SK-N-SH treated with all-trans-retinoic acid at 6 μM for 48 hours (cell line): ENCODE data around the gene ARID3A.
"Not testable (repeated sequence)": the region's sequence is repeated elsewhere in the genome, so short reads cannot be mapped to it uniquely, and the experiment has no call there.

Source experiments
- ATAC-seq: fragments of 200-7000 bp; cut with Tn5 transposase; 3 replicates; pipeline ENCODE4 v1.9.1; 2020; ENCODE audit warnings: mild to moderate bottlenecking, moderate library complexity
- ARNTL ChIP-seq: fragments of 450-650 bp; formaldehyde crosslinking; IDR thresholded peaks from 2 replicates; pipeline ENCODE4 v1.5.0; 2020; ENCODE audit warnings: low read depth, mild to moderate bottlenecking, moderate library complexity, borderline replicate concordance
- BACH2 ChIP-seq: fragments of 250-450 bp; sonication (Bioruptor Pico); IDR thresholded peaks from 2 replicates; pipeline ENCODE4 v1.9.0; 2021; ENCODE audit warnings: mild to moderate bottlenecking, borderline replicate concordance
- CREB5 ChIP-seq: fragments of 250-450 bp; sonication (Bioruptor Pico); IDR thresholded peaks from 2 replicates; pipeline ENCODE4 v1.5.1; 2020; ENCODE audit warnings: low read depth, mild to moderate bottlenecking, moderate library complexity
- CSDC2 ChIP-seq: fragments of 250-450 bp; sonication (Bioruptor Pico); IDR thresholded peaks from 2 replicates; pipeline ENCODE4 v1.5.0; 2020; ENCODE audit warnings: mild to moderate bottlenecking, moderate library complexity
- ESRRG ChIP-seq: fragments of 250-450 bp; sonication (Bioruptor Pico); IDR thresholded peaks from 2 replicates; pipeline ENCODE4 v1.6.1; 2021; ENCODE audit warnings: mild to moderate bottlenecking
- GLIS3 ChIP-seq: fragments of 250-450 bp; sonication (Bioruptor Pico); IDR thresholded peaks from 2 replicates; pipeline ENCODE4 v1.5.0; 2020; ENCODE audit warnings: mild to moderate bottlenecking, moderate library complexity
- ISL1 ChIP-seq: fragments of 250-450 bp; sonication (Bioruptor Pico); IDR thresholded peaks from 2 replicates; pipeline ENCODE4 v2.1.2; 2022; ENCODE audit warnings: mild to moderate bottlenecking, moderate library complexity
- OSR1 ChIP-seq: fragments of 250-450 bp; sonication (Bioruptor Pico); IDR thresholded peaks from 2 replicates; pipeline ENCODE4 v1.8.0; 2022; ENCODE audit warnings: moderate library complexity, mild to moderate bottlenecking, inconsistent platforms
- PPARA ChIP-seq: fragments of 250-450 bp; sonication (Bioruptor Pico); IDR thresholded peaks from 2 replicates; pipeline ENCODE4 v1.5.0; 2020; ENCODE audit warnings: mild to moderate bottlenecking, borderline replicate concordance
- RARB ChIP-seq: fragments of 250-450 bp; sonication (Bioruptor Pico); IDR thresholded peaks from 2 replicates; pipeline ENCODE4 v1.8.0; 2021; ENCODE audit warnings: mild to moderate bottlenecking, moderate library complexity
- SNAI2 ChIP-seq: fragments of 250-450 bp; sonication (Bioruptor Pico); IDR thresholded peaks from 2 replicates; pipeline ENCODE4 v1.5.0; 2020; ENCODE audit warnings: mild to moderate bottlenecking, moderate library complexity
- TCF4 ChIP-seq: fragments of 250-450 bp; sonication (Bioruptor Pico); IDR thresholded peaks from 2 replicates; pipeline ENCODE4 v1.8.0; 2021; ENCODE audit warnings: mild to moderate bottlenecking, moderate library complexity, borderline replicate concordance
- TOX ChIP-seq: fragments of 250-450 bp; sonication (Bioruptor Pico); IDR thresholded peaks from 2 replicates; pipeline ENCODE4 v1.8.0; 2021; ENCODE audit warnings: mild to moderate bottlenecking, moderate library complexity, borderline replicate concordance
- ZC3H10 ChIP-seq: fragments of 250-450 bp; sonication (Bioruptor Pico); IDR thresholded peaks from 2 replicates; pipeline ENCODE4 v1.5.1; 2021; ENCODE audit warnings: mild to moderate bottlenecking, moderate library complexity
- ZFP3 ChIP-seq: fragments of 250-450 bp; sonication (Bioruptor Pico); IDR thresholded peaks from 2 replicates; pipeline ENCODE4 v1.5.0; 2020; ENCODE audit warnings: mild to moderate bottlenecking, moderate library complexity
- ZFP30 ChIP-seq: fragments of 450-650 bp; formaldehyde crosslinking; IDR thresholded peaks from 2 replicates; pipeline ENCODE4 v1.5.0; 2022; ENCODE audit warnings: mild to moderate bottlenecking, moderate library complexity
- ZNF565 ChIP-seq: fragments of 450-650 bp; formaldehyde crosslinking; conservative IDR thresholded peaks from 2 replicates; pipeline ENCODE4 v1.5.0; 2020; ENCODE audit warnings: low read depth, mild to moderate bottlenecking, moderate library complexity
- ZNF70 ChIP-seq: fragments of 450-650 bp; formaldehyde crosslinking; IDR thresholded peaks from 2 replicates; pipeline ENCODE4 v1.5.0; 2020; ENCODE audit warnings: mild to moderate bottlenecking, moderate library complexity
- TF ChIP-seq, protein P1 (sequence below): fragments of 250-450 bp; sonication (Bioruptor Pico); IDR thresholded peaks from 2 replicates; pipeline ENCODE4 v1.5.1; 2021; ENCODE audit warnings: mild to moderate bottlenecking, moderate library complexity
- TF ChIP-seq, protein P2 (sequence below): fragments of 250-450 bp; sonication (Bioruptor Pico); IDR thresholded peaks from 2 replicates; pipeline ENCODE4 v1.8.0; 2020; ENCODE audit warnings: mild to moderate bottlenecking, moderate library complexity, borderline replicate concordance
- TF ChIP-seq, protein P3 (sequence below): fragments of 250-450 bp; sonication (Bioruptor Pico); IDR thresholded peaks from 2 replicates; pipeline ENCODE4 v1.5.0; 2020; ENCODE audit warnings: mild to moderate bottlenecking, moderate library complexity

The ARID3A gene

DNA sequence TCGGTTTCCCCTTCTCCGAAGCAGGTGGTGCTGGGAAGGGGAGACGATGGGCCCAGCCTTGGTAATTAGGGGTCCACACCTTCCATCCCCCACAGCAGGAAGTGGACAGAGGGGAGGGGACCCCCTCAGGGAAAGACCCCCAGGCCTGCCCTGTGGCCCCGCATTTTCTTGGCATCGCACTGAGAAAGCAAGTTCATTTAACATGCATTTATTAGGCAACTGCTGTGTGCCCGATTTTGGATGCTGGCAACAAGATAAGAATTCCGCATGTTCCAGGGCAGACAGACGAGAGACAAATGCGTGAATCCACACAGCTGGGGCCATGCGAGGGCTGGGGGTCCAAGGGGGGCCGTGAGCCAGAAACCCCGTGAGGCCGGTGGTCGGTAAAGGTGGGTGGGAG is 28.4 kb downstream of the ARID3A start:
- TF ChIP-seq CSDC2 (CRISPR knock-in tag), result no peak
- no peak for TF ChIP-seq CREB5 (CRISPR knock-in tag)
- TF ChIP-seq OSR1, result no peak
- ATAC-seq, result no peak

DNA sequence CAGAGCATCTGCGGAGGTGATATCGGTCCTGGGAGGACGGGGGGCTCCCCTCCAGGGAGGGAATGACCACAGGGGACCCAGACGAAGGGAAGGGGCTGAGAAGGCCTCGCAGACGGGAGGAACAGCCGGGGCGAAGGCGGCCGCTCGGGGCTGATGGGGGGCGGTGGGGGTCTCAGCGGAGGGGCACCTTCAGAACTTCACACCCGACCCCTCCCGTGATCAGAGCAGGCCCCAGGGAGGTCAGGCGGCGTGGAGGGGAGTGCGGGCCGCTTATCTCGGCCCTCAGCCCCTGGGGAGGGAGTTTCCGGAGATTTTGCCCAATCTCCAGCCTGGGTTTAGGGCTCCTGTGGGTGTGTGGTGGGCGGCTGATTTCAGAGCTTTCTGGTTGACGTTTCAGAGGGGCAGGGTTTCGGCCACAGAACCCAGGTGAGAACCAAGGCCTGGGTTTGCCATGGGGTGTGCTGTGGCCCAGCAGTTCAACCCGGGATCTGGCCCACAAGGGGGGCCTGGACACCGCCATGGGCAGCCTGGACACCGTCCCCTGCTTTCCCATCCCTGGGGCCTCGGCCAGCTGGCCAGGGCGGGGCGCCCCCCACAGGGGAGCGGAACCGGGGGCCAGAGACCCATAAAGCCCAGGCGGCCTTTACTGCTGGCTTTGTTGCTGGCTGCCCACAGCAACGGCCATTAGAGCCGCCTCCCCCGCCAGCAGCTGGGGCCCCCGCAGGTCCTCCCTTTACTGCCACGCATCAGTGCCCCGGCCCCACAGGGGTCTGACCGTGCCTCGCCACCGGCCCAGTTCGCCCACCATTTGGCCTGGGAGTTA is 29.0 kb downstream of the ARID3A start:
- ATAC-seq, result no peak
- TF ChIP-seq SNAI2 (CRISPR knock-in tag) (no peak), TOX (no peak), ZC3H10 (CRISPR knock-in tag) (no peak)

DNA sequence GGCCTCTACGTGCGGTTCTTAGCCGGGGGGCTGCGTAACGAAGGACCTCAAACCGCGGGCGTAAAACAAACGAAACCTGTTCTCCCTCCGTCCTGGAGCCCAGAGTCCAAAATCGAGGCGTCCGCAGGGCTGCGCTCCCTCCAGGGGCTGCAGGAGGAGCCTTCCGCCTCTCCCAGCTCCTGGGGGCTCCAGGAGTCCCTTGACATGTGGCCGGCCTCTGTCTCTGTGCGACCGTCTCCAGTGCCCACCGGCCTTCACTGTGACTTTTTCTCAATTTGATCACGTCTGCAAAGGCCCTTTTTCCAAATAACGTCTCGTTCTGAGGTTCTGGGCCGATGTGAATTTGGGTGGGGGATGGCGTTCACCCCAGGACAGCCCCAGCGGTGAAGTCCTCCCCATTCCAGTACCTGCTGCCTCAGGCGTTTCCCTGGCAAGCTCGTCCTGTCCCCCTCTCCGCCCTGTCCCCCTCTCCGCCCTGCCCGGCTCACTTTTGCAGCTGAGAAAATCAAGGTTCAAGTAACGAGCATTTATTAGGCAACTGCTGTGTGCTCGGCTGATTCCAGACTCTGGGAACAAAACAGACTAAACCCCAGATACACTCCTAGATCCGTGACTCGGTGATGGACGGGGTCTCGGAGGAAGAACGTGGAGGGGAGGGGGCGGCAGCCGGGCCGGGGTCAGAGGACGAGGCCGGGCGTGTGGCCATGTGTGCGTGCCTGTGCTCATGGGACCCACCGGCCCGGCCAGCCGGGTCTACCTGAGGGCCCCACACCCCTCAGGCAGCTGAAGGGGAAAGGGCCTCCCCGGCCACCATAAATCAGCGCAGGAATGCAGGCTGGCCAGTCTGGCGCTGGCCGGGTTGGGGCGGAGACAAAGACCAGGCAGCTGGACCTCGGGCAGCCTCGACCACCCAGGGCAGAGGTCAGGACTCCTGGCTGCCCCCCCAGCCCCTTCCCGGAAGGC is 30.2 kb downstream of the ARID3A start:
- ATAC-seq, result peak; percentile 24
- no peak for TF ChIP-seq PPARA (CRISPR knock-in tag)
- no peak for TF ChIP-seq ZFP3 (CRISPR knock-in tag)
- no peak for TF ChIP-seq SNAI2 (CRISPR knock-in tag)
- TF ChIP-seq RARB (CRISPR knock-in tag), result no peak
- TF ChIP-seq, all 23 proteins: peak for 0

- no peak for TF ChIP-seq ZNF565 (CRISPR knock-in tag)
- TF ChIP-seq ZNF70, result no peak
- TF ChIP-seq, protein P1, sequence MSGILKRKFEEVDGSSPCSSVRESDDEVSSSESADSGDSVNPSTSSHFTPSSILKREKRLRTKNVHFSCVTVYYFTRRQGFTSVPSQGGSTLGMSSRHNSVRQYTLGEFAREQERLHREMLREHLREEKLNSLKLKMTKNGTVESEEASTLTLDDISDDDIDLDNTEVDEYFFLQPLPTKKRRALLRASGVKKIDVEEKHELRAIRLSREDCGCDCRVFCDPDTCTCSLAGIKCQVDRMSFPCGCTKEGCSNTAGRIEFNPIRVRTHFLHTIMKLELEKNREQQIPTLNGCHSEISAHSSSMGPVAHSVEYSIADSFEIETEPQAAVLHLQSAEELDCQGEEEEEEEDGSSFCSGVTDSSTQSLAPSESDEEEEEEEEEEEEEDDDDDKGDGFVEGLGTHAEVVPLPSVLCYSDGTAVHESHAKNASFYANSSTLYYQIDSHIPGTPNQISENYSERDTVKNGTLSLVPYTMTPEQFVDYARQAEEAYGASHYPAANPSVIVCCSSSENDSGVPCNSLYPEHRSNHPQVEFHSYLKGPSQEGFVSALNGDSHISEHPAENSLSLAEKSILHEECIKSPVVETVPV (CRISPR knock-in tag), result no peak
- TF ChIP-seq BACH2 (CRISPR knock-in tag), result no peak
- no peak for TF ChIP-seq SNAI2 (CRISPR knock-in tag)
- ATAC-seq, result peak; percentile 59
Measured at GRCh38 chr19:956766-957440, 31.1 kb downstream of the ARID3A start.

GRCh38 chr19:957578-957977 is 31.7 kb downstream of the ARID3A start:
- not testable (repeated sequence) for ATAC-seq

GRCh38 chr19:958967-959855 is 33.4 kb downstream of the ARID3A start:
- no peak for ATAC-seq
- TF ChIP-seq GLIS3 (CRISPR knock-in tag) (no peak), RARB (CRISPR knock-in tag) (no peak), ZFP30 (CRISPR knock-in tag) (no peak), OSR1 (no peak), ESRRG (CRISPR knock-in tag) (no peak), BACH2 (CRISPR knock-in tag) (no peak), ZC3H10 (CRISPR knock-in tag) (no peak), ISL1 (CRISPR knock-in tag) (no peak), TCF4 (CRISPR knock-in tag) (no peak), ARNTL (no peak)
- TF ChIP-seq, protein P2, sequence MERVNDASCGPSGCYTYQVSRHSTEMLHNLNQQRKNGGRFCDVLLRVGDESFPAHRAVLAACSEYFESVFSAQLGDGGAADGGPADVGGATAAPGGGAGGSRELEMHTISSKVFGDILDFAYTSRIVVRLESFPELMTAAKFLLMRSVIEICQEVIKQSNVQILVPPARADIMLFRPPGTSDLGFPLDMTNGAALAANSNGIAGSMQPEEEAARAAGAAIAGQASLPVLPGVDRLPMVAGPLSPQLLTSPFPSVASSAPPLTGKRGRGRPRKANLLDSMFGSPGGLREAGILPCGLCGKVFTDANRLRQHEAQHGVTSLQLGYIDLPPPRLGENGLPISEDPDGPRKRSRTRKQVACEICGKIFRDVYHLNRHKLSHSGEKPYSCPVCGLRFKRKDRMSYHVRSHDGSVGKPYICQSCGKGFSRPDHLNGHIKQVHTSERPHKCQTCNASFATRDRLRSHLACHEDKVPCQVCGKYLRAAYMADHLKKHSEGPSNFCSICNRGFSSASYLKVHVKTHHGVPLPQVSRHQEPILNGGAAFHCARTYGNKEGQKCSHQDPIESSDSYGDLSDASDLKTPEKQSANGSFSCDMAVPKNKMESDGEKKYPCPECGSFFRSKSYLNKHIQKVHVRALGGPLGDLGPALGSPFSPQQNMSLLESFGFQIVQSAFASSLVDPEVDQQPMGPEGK (CRISPR knock-in tag), result no peak
- TF ChIP-seq, protein P3, sequence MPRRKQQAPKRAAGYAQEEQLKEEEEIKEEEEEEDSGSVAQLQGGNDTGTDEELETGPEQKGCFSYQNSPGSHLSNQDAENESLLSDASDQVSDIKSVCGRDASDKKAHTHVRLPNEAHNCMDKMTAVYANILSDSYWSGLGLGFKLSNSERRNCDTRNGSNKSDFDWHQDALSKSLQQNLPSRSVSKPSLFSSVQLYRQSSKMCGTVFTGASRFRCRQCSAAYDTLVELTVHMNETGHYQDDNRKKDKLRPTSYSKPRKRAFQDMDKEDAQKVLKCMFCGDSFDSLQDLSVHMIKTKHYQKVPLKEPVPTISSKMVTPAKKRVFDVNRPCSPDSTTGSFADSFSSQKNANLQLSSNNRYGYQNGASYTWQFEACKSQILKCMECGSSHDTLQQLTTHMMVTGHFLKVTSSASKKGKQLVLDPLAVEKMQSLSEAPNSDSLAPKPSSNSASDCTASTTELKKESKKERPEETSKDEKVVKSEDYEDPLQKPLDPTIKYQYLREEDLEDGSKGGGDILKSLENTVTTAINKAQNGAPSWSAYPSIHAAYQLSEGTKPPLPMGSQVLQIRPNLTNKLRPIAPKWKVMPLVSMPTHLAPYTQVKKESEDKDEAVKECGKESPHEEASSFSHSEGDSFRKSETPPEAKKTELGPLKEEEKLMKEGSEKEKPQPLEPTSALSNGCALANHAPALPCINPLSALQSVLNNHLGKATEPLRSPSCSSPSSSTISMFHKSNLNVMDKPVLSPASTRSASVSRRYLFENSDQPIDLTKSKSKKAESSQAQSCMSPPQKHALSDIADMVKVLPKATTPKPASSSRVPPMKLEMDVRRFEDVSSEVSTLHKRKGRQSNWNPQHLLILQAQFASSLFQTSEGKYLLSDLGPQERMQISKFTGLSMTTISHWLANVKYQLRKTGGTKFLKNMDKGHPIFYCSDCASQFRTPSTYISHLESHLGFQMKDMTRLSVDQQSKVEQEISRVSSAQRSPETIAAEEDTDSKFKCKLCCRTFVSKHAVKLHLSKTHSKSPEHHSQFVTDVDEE (CRISPR knock-in tag), result no peak
